ELF-1 (cell line): Measurements from ENCODE around the gene DOCK2.

ENCODE experiments used
- DNase-seq: peaks from one replicate; pipeline ENCODE4 v3.0.0-alpha.2; 2016; ENCODE audit warnings: low read depth, low spot score

DOCK2 gene

DNA sequence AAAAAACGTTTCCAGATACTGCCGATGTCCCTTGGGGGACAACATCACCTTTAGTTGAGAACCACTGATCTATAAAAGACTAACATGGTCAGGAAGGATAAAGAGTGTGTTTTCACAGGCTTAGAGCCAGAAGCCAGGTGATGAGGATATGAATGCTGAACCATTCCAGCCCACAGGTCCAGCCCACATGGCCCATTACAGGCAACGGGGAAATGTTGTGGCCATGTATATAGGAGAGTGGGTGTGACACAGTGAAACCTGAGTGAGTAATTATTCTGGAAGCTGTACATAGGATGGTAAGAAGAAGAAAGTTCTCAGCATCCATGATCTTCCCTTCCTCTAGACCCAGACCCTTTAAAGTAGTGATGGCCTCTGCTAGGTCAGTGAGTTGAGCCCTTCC, 412.6 kb downstream of the DOCK2 start:
- DNase-seq = no peak

DNA sequence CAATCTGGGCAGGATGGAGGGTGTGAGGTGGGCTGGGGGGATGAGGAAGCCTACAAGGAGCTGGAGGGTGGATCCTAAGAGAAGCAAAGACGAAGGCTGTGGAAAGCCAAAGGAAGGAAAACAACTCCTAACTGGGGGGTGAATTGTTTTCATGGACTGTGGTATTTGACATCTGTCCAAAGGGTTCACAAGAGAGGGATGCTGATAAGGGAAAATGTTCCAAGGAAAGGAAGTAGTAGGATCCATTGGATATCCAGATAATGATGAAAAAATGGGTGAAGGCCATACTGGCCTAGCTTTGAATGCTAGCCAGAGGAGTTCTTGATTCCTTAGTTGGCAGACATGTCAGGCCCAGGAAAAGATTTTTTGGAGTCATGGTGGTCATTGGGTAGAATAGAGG, 416.8 kb downstream of the DOCK2 start:
- no peak for DNase-seq

GRCh38 chr5:170055606-170056005, 418.5 kb downstream of the DOCK2 start:
- no peak for DNase-seq

- peak; percentile 57 for DNase-seq
Measured at GRCh38 chr5:170056561-170057267, 419.6 kb downstream of the DOCK2 start.

DNA sequence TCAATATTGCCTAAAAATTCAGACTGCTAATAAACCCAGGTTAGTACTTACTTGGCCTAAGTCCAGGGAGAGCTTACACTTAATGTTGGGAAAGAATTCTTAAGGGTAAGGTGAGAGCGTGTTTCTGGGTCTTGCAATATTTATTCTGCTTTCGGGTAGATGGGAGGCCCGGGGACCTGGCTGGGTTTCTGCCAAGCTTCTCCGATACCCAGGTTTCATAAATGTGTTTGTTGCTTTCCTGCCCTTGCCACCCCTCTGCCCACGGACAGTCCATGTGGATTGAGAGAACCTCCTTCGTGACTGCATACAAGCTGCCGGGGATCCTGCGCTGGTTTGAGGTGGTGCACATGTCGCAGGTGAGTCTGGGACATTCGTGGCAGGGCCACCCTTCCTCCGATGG, 420.2 kb downstream of the DOCK2 start:
- DNase-seq = no peak

DNA sequence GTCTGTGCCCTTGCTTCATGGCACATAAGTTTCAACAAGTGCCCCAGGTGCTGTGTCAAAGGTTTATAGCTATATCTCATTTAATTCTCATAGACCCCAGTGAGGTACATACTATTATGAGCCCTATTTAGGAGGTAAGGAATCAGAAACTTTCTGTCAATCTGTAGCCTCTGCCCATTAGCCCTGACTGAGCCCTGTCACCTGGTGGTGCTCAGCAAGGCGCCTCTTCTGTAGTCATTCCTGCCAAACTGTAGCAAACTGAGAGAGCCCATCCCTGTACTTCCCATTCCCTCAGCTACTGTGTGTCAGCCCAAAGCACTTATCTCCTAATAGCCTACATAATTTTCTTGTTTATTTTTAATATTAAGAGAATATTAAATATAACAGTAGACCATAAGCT, 422.1 kb downstream of the DOCK2 start:
- DNase-seq = no peak

GRCh38 chr5:170067152-170067551, 430.1 kb downstream of the DOCK2 start:
- DNase-seq = peak; percentile 14

- no peak for DNase-seq
Measured at GRCh38 chr5:170067574-170068170, 430.6 kb downstream of the DOCK2 start.

GRCh38 chr5:170069512-170069911, 432.4 kb downstream of the DOCK2 start:
- no peak for DNase-seq

DNA sequence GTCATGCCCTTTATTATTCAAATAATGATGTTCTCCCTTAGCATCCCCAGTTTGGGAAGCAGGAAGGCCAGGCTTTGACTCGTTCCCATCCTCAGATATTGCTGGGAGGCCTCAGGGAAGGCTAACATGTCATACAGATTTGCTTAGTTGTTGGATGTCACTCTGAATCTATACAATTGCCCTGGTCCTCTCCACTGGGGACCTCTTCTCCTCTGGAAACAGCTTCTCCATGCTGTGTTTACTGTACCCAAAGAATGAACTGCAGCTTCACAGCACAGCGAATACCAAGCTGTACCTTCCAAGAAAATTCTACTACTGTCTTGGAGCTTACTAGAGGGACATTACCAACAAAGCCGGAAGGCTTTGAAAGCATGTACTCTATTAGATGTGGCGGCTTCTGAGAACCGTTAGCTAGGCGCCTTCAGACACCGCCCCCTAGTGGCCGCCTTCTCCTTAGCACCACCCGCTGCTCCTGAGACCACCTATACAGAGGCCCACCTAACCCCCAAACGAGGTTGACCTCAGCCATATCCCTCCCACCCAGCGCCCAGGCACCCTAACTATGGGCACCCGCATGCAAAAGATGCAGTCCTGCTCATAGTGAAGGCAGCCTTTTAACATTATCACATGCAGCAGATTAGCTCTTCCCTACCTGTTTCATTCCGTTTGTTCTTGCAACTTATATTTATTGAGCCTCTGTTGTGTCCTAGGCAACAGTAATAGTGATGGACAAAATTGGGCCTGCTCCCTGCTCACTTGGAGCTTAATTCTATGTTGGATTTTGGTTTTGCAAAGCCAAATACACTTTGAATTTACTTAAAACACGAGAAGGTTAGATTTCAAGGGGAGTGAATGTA, 433.7 kb downstream of the DOCK2 start:
- peak; percentile 86 for DNase-seq

- DNase-seq = no peak
Measured at GRCh38 chr5:170071748-170072147, 434.7 kb downstream of the DOCK2 start.

GRCh38 chr5:170075696-170076095, 438.6 kb downstream of the DOCK2 start:
- DNase-seq = no peak

DNA sequence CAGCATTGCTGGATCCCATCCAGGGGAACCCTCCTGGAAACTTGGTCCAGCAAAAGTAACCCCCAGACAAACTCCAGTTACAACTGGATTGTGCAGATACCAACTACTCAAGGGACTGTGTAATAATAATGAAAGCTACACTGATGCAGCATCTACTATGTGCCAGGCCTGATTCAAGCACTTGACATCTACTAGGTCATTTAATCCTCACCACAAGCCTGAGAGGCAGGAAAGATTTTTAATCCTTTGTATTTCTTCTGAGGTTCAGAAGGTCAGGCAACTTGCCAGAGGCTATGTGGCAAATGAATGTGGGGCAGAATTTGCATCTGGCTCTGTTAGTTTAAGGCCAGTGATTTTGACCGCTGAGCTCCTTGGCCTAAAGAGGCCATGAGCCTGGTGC, 439.1 kb downstream of the DOCK2 start:
- no peak for DNase-seq

GRCh38 chr5:170076739-170077138, 439.7 kb downstream of the DOCK2 start:
- DNase-seq = no peak

DNA sequence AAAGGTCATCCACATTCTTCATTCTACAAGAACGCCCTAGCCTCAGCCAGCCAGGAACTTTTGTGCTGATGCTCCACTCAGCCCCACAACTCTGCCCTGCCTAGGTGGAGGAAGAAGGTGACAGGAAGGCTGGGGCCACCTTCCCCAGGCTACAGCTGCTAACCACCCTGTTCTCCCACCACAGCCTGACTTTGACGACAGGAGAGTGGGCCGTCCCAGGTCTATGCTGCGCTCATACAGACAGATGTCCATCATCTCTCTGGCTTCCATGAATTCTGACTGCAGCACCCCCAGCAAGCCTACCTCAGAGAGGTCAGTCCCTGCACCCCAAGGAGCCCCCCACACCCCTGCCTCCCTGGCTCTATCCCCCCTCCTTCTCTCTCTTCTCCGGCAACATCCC, 440.5 kb downstream of the DOCK2 start:
- DNase-seq = no peak

- DNase-seq = no peak
Measured at GRCh38 chr5:170078458-170078857, 441.4 kb downstream of the DOCK2 start.

GRCh38 chr5:170078931-170079330, 441.9 kb downstream of the DOCK2 start:
- no peak for DNase-seq

DNA sequence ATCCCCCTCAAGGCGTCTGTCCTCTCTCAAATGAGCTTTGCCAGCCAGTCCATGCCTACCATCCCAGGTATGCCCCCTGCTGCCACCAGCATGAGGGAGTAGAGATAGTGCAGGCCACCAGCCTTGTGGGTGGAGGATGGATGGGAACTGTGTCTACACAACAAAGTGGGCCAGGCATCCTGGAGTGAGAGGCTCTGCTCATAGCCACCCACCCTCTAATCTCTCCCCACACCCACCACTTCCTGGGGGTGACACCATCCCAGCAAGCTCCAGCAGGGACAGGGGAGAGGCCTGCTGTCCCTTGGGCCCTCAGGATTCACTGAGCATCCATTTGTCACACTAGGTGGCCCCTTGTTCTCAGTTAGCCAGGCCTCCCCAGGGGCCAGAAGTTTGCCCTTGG, 443.1 kb downstream of the DOCK2 start:
- no peak for DNase-seq

- DNase-seq = no peak
Measured at GRCh38 chr5:170080786-170081445, 443.8 kb downstream of the DOCK2 start.

GRCh38 chr5:170081616-170082015, 444.5 kb downstream of the DOCK2 start:
- no peak for DNase-seq

DNA sequence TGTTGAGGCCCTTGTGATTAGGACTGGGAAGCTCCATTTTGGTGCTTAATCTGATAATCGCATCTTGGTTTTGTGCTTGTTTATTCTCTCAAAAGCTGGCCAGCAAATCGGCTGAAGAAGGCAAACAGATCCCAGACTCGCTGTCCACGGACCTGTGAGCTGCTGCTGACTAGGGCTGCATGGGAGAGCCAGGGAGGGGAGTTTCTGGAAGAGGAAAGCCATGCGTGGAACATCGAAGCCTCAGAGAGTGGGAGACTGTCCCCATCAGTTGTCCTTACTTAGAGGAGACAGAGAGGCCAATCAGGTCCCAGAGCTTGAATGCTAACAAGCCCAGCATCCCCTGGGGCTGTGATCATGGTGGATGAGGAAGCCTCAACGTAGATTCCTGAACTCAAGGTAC, 445.6 kb downstream of the DOCK2 start:
- no peak for DNase-seq

DNA sequence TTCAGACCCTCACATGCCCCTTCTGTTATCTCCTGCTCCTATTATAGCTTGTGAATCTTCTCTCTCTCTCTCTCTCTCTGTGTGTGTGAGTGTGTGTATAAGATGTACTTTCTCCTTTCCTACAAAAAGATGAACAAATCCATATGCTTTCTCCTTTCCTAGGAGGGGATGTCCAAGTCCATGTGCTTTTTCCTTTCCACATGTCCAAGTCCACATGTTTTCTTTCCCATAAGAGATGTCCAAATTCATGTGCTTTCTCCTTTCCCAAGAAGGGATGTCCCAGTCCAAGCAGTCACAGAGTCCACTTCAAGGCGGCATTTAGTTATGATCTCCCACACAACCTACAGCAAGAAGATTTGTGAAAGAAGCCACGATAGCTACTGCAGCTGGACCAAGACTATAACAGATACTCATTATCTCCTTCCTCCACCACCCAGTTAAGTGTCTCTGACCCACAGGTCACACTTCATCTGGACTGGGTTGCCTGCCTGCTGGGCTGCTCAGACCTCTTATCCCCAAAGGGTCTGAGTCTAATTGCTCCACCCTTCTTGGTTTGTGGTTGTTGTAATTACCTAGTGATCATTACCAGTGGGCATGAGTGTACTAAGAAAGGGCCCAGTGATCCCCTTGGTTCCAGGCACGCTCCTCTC, 450.2 kb downstream of the DOCK2 start:
- DNase-seq = no peak
